ENCODE data around the gene HMGCS2.

The HMGCS2 gene

DNA sequence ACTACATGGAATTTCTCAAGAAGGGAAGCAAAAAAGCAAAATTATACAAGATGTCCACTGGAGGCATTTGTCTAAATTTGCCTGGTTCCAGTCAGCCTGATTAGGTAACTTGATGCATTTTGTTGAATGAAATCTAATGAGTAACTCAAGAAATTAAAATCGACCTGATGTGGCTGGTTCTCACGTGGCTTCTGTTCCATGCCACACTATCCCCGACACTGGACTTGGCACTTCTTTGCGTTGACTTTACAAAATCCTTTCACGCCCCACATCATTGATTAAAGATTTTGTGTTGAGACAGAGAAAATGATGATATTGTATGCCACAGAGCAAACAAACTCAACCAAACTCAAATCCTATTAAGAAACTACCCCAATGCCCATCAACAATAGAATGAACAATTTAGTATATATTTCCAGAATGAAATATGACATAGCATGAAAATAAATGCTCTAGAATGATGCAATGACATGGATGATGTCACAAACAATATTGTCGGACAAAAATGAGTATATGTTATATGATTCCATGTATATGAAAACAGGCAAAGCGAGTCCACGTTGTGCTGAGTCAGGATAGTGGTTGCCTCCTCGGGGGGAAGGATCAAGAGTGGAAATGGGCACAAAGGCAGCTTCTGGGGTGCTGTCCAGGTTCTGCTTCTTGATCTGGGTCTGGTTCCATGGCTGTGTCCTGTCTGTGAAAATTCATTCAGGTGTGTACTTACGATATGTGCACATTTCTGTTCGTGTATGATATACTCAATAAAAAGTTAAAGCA is 12.9 kb upstream of the HMGCS2 start:
- DNase-seq (ENCODE audit: low spot score), result no peak

GRCh38 chr1:119779869-119780356 is 11.2 kb upstream of the HMGCS2 start:
- DNase-seq (ENCODE audit: low spot score), result no peak
- TF ChIP-seq CTCF (IDR thresholded peaks at IDR 0.05; ENCODE audit: extremely low read depth, missing control alignments), result no peak

More for the DNA sequence above, 12.9 kb upstream of the HMGCS2 start:
- no peak for TF ChIP-seq CTCF (IDR thresholded peaks at IDR 0.05; ENCODE audit: extremely low read depth, missing control alignments)

DNA sequence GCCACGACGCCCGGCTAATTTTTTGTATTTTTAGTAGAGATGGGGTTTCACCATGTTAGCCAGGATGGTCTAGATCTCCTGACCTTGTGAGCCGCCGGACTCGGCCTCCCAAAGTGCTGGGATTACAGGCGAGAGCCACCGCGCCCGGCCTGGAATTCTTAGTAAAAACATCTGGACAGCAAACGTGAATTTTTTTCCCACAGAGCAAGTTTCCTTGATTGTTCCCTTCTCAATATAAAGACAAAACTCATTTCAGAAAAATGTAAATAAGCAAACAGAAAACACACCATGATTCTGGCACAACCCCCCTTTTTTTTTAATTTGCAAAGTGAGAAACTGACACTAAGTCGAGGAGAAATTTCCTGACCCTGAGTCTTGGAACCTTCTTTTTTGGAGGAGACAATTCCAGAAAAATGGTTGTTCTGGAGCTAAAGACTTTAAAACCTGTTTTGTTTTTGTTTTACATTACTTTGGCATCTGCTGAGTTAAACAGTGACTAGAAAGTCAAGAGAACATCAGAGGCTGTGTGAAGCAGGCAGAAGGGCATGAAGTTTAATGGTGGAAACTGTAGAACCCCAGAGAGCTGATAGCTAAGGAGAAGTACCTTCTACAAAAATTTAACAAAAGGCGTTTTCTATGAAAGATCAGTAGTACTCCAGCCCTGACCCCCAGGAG is 10.3 kb upstream of the HMGCS2 start:
- TF ChIP-seq CTCF (IDR thresholded peaks at IDR 0.05; ENCODE audit: extremely low read depth, missing control alignments), result no peak
- DNase-seq (ENCODE audit: low spot score), result no peak

DNA sequence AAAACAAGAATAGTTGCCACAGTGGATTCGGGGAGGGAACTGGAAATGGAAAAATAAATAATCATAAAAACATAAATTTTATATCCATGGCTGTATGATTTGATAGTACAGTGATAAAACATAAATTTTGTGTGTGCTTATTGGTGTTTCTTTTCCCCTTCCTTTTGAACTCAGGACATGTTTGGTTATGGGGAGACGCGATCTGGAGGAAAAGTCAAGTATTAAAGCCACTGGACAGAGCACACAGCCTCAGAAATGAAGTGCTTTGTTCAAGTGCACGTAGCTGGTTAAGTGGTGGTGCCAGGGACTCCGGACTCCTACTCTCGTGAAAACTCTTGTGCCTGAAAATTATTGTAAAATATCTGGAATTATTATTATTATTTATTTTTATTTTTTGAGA is 9.7 kb upstream of the HMGCS2 start:
- TF ChIP-seq CTCF (IDR thresholded peaks at IDR 0.05; ENCODE audit: extremely low read depth, missing control alignments), result no peak
- no peak for DNase-seq (ENCODE audit: low spot score)

DNA sequence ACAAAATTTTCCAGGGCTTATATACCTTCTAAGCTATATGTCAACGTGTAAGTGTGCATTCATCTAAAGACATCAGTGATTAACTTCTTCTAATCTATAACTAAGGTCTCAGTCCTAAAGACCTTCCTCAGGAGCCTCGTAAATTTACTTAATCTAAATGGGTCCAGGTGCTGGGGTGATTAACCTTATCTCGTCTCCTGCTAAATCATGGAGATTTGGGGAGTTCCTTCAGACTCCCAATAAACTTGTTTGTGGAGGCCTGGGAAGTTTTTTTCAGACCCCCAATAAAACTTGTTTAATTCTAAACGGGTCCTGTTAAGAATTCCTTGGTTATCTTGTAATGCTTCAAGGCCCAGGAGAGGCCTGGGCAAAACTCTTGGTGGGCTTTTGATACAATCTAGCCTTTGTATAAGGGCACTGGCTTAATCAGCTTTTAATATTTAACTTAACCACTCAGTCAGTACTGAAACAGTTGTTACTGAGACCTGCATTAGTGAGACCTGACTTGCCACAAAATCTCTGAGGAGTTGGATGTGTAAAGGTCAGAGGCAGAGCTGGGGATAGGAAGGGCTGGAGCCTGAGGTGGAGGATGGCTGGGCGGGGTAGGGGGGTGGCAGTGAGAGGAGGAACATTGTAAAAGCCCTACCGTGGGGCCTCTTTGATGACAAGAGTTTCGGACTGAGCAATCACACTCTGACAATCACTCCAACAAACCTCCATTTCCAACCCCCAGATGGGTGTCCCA is 6.2 kb upstream of the HMGCS2 start:
- TF ChIP-seq CTCF (IDR thresholded peaks at IDR 0.05; ENCODE audit: extremely low read depth, missing control alignments), result no peak
- no peak for DNase-seq (ENCODE audit: low spot score)

DNA sequence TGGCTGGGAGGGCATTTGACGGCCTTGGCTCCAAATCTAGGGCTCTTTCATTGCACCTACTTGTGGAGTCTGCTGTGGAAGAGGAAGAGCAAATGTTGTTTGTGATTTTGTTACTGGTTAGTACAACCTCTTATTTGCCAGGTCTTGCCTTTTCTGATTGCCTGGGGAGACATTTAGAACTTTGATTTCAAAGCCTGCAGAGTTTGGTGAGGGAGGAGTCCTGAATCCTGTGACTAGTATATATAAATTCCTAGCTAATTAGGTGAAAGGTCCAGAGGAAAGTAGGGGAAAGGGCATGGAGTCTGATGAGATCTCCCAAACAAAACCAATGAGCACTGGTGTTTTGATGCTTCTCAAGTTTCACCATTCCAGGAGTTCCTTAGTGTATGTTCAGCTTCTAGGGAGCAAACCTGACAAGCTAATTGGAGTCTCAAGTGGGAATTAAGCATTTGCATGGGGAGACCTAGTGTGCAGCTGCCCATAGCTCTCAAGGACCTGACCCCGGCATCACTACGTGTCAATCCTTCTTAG is 5.1 kb upstream of the HMGCS2 start:
- DNase-seq (ENCODE audit: low spot score), result no peak
- no peak for TF ChIP-seq CTCF (IDR thresholded peaks at IDR 0.05; ENCODE audit: extremely low read depth, missing control alignments)

Measured in GM20000 (cell line).